ENCODE data around the gene RSL24D1.

- TF ChIP-seq, protein P1, sequence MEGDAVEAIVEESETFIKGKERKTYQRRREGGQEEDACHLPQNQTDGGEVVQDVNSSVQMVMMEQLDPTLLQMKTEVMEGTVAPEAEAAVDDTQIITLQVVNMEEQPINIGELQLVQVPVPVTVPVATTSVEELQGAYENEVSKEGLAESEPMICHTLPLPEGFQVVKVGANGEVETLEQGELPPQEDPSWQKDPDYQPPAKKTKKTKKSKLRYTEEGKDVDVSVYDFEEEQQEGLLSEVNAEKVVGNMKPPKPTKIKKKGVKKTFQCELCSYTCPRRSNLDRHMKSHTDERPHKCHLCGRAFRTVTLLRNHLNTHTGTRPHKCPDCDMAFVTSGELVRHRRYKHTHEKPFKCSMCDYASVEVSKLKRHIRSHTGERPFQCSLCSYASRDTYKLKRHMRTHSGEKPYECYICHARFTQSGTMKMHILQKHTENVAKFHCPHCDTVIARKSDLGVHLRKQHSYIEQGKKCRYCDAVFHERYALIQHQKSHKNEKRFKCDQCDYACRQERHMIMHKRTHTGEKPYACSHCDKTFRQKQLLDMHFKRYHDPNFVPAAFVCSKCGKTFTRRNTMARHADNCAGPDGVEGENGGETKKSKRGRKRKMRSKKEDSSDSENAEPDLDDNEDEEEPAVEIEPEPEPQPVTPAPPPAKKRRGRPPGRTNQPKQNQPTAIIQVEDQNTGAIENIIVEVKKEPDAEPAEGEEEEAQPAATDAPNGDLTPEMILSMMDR (IDR thresholded peaks at IDR 0.05) = no peak
- TF ChIP-seq POLR2A (IDR thresholded peaks at IDR 0.05) = no peak
- no peak for TF ChIP-seq POLR2AphosphoS5 (IDR thresholded peaks at IDR 0.05)
Measured at GRCh38 chr15:55234800-55235104, 38.0 kb upstream of the RSL24D1 start.

All from sigmoid colon (tissue), 4 donors.